Kidney (tissue), 14 donors: Measurements from ENCODE around the gene LHX5. TPM values are rescaled to one million over a fixed set of nuclear protein-coding genes. Genes with fewer than 3 reads are reported as not detected.

Experiments used
- DNase-seq, 5 donors: peaks; one replicate each; pipeline ENCODE4 v3.0.0-alpha.2; 2013 to 2020
- FAIRE-seq: peaks from 2 replicates; lab custom pipeline; 2012; peaks lifted over from hg19 to GRCh38; lab: Jason Lieb, UNC
- H3K27ac ChIP-seq, 2 donors: one replicate each; pipeline ENCODE4 v1.7.0; 2013; ENCODE audit warnings: low read depth in 2 of 2, low read length in 2 of 2, inconsistent platforms in 1 of 2
- H3K27me3 ChIP-seq: one replicate; pipeline ENCODE4 v1.7.1; 2013; ENCODE audit warnings: low read length, inconsistent platforms; ENCODE audit not compliant: control insufficient read depth, insufficient read depth
- H3K36me3 ChIP-seq, 3 donors: one replicate each; pipeline versions ENCODE4 v1.7.0 to v1.7.1; 2013; ENCODE audit warnings: low read length in 3 of 3, control low read depth in 1 of 3, inconsistent platforms in 1 of 3; ENCODE audit not compliant: insufficient read depth in 3 of 3, control insufficient read depth in 2 of 3
- H3K4me1 ChIP-seq, 3 donors: one replicate each; pipeline versions ENCODE4 v1.7.0 to v1.7.1; 2013; ENCODE audit warnings: low read length in 3 of 3, inconsistent platforms in 1 of 3, low read depth in 1 of 3; ENCODE audit not compliant: control insufficient read depth in 2 of 3, insufficient read depth in 2 of 3
- H3K4me3 ChIP-seq, 3 donors: one replicate each; pipeline versions ENCODE4 v1.7.0 to v1.8.1; 2013; ENCODE audit warnings: low read length in 3 of 3, control low read depth in 1 of 3, inconsistent platforms in 1 of 3
- H3K9ac ChIP-seq, 3 donors: one replicate each; pipeline versions ENCODE4 v1.7.0 to v1.7.1; 2013; ENCODE audit warnings: low read length in 3 of 3, control low read depth in 1 of 3, inconsistent platforms in 1 of 3
- H3K9me3 ChIP-seq, 3 donors: one replicate each; pipeline versions ENCODE4 v1.7.0 to v1.7.1; 2013; ENCODE audit warnings: low read length in 3 of 3, control low read depth in 1 of 3, inconsistent platforms in 1 of 3; ENCODE audit not compliant: control insufficient read depth in 2 of 3, insufficient read depth in 1 of 3
- CTCF ChIP-seq: IDR thresholded peaks from 3 replicates; pipeline ENCODE4 v1.5.1; 2012; ENCODE audit warnings: mild to moderate bottlenecking, moderate library complexity, borderline replicate concordance; ENCODE audit not compliant: insufficient read depth; ENCODE audit errors: extremely low read depth
- intact Hi-C: fragments of 100-400 bp; cut with DNase I; formaldehyde crosslinking; loops from one replicate; pipeline ENCODE4 v1.11.1; 2022
- polyA plus RNA-seq: library from polyadenylated mRNA; stranded (reverse); fragments of 350-450 nt; fragmentation: Illumina TruSeq; extraction: RNeasy Lipid Tissue Mini Kit (QIAGEN cat#74804); gene quantifications from one replicate; pipeline ENCODE4 v1.2.3, GENCODE V29; 2014; ENCODE audit warnings: low read depth, low replicate concordance; ENCODE audit not compliant: insufficient read depth
- total RNA-seq: library from RNA; stranded (reverse); fragmentation: NEBNext Ultra II Directional; extraction: Animal tissue kit (Norgen Biotek cat#: 25700); gene quantifications from one replicate; pipeline ENCODE4 v1.2.1, GENCODE V29; 2021
- donor health status: control.
- donor health status: control.
- donor health status: control.
- donor health status: control.
- donor health status: control.
- donor health status: DM: yes; HTN: yes; CAD: no.
- donor health status: Normal renal cell carcinoma (clear cell type).

Gene LHX5
- total and polyA plus RNA-seq, 2 donors from 2014 or later, result not detected

- H3K9ac ChIP-seq, result no peak overlapping the region
- FAIRE-seq (no peak), DNase-seq (no peak)
- H3K27ac ChIP-seq, result no peak overlapping the region
- H3K27me3 ChIP-seq, result peaks cover 73% of the 10 kb centered on the region
- no peak overlapping the region for H3K4me3 ChIP-seq
- intact Hi-C loops, result loop anchor here (10.0 kb wide), 1 partner anchor 445 kb away; no protein-coding TSS in a partner anchor
- no peaks in the 10 kb centered on the region for H3K9me3 ChIP-seq
- peaks cover 0 to 6% (median 0%) of the 10 kb centered on the region in 3 donors for H3K4me1 ChIP-seq
- TF ChIP-seq CTCF, result no peak
- no peaks in the 10 kb centered on the region for H3K36me3 ChIP-seq
Observed at GRCh38 chr12:113469949-113470743, 1.5 kb downstream of the LHX5 start.

GRCh38 chr12:113469224-113469948 is 2.3 kb downstream of the LHX5 start:
- H3K4me3 ChIP-seq, result no peak overlapping the region
- intact Hi-C loops, result loop anchor here (10.0 kb wide), 1 partner anchor 445 kb away; no protein-coding TSS in a partner anchor

DNA sequence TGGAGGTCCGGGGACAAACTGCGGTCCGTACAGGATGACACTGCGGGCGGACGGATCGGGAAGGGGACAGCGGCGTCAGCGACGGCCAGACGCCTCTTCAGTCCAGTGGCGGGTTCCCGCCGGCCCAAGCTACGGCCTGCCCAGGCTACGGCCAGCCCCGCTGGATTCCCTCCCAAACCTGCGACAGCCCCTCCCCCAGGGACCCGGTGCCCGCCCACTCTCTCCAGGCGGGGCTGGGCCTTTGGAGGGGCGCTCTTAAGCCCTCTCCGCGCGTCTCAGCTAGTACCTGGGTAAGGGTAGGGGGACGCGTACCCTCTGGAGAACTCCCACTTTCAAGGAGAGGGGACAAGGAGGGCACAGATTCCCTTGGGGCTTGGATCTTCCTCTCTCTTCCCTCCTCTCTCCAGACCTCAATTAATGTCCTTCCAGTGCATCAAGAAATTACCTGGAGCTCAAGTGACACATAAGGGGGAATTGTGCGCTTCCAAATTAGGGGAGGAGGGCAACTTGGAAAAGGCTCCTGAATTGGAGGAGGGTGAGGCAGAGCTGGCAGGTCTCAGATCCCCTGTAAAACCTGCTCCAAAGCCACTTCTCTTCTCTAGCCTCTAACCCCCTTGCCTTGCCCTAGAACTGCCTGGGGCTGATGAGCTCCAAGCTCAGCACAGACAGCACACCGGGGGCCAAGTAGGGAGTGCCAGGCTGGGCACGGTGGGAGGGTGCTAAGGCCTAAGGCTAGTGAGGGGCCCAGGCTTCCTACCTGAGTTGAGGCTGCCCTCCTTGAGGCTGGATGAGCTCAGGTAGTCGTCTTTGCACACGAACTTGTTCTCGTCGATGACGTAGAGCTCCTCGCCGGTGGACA is 3.1 kb downstream of the LHX5 start:
- no peaks in the 10 kb centered on the region for H3K36me3 ChIP-seq
- H3K9ac ChIP-seq, result no peak overlapping the region
- no peak for TF ChIP-seq CTCF
- H3K4me1 ChIP-seq, result peaks cover 0 to 11% (median 0%) of the 10 kb centered on the region in 3 donors
- H3K4me3 ChIP-seq, result no peak overlapping the region
- DNase-seq (no peak), FAIRE-seq (no peak)
- intact Hi-C loops, result loop anchor here (10.0 kb wide), 1 partner anchor 446 kb away; no protein-coding TSS in a partner anchor
- no peaks in the 10 kb centered on the region for H3K9me3 ChIP-seq
- H3K27me3 ChIP-seq, result peaks cover 68% of the 10 kb centered on the region
- no peak overlapping the region for H3K27ac ChIP-seq

More at GRCh38 chr12:113469224-113469948, 2.3 kb downstream of the LHX5 start:
- no peak overlapping the region for H3K9ac ChIP-seq
- no peaks in the 10 kb centered on the region for H3K9me3 ChIP-seq
- no peak for FAIRE-seq
- TF ChIP-seq CTCF, result no peak
- no peaks in the 10 kb centered on the region for H3K36me3 ChIP-seq
- peaks cover 0 to 6% (median 0%) of the 10 kb centered on the region in 3 donors for H3K4me1 ChIP-seq
- peaks cover 71% of the 10 kb centered on the region for H3K27me3 ChIP-seq
- DNase-seq, result no peak
- no peak overlapping the region for H3K27ac ChIP-seq
